RKO (cell line): ENCODE measurements around the gene VAPA.

Source experiments
- DNase-seq: peaks from one replicate; pipeline ENCODE4 v3.0.0-alpha.2; 2016; ENCODE audit warnings: low spot score

The VAPA gene

GRCh38 chr18:9915291-9916076, 1.7 kb downstream of the VAPA start:
- DNase-seq = peak; percentile 33

- DNase-seq = peak; percentile 32
Observed at GRCh38 chr18:9916077-9916639, 2.3 kb downstream of the VAPA start.

GRCh38 chr18:9916808-9917207, 3.0 kb downstream of the VAPA start:
- DNase-seq = no peak

GRCh38 chr18:9918016-9918680, 4.3 kb downstream of the VAPA start:
- DNase-seq = peak; percentile 25

GRCh38 chr18:9919564-9920232, 5.9 kb downstream of the VAPA start:
- no peak for DNase-seq

GRCh38 chr18:9922592-9923311, 8.9 kb downstream of the VAPA start:
- no peak for DNase-seq

GRCh38 chr18:9924371-9924943, 10.6 kb downstream of the VAPA start:
- DNase-seq = no peak

- DNase-seq = no peak
Observed at GRCh38 chr18:9925369-9925768, 11.6 kb downstream of the VAPA start.

- no peak for DNase-seq
Observed at GRCh38 chr18:9925795-9926194, 12.0 kb downstream of the VAPA start.

GRCh38 chr18:9926223-9926894, 12.5 kb downstream of the VAPA start:
- no peak for DNase-seq

GRCh38 chr18:9926977-9927376, 13.2 kb downstream of the VAPA start:
- no peak for DNase-seq

GRCh38 chr18:9927392-9928063, 13.7 kb downstream of the VAPA start:
- no peak for DNase-seq

- DNase-seq = no peak
Observed at GRCh38 chr18:9928646-9929259, 14.9 kb downstream of the VAPA start.

GRCh38 chr18:9930299-9930884, 16.6 kb downstream of the VAPA start:
- DNase-seq = no peak

- DNase-seq = no peak
Observed at GRCh38 chr18:9931146-9931545, 17.3 kb downstream of the VAPA start.

- DNase-seq = no peak
Observed at GRCh38 chr18:9931678-9932077, 17.9 kb downstream of the VAPA start.

- DNase-seq = no peak
Observed at GRCh38 chr18:9933865-9934264, 20.0 kb downstream of the VAPA start.

GRCh38 chr18:9934274-9934673, 20.5 kb downstream of the VAPA start:
- no peak for DNase-seq

GRCh38 chr18:9941103-9941502, 27.3 kb downstream of the VAPA start:
- no peak for DNase-seq

- no peak for DNase-seq
Observed at GRCh38 chr18:9941660-9942059, 27.8 kb downstream of the VAPA start.
